Neural progenitor cell (in vitro differentiated cells): ENCODE measurements around the gene FAM83E. TPM values are rescaled to one million over a fixed set of nuclear protein-coding genes. Genes with fewer than 3 reads are reported as not detected.
A peak's percentile ranks its signal among the peaks of the same experiment; 100 is the strongest.

ENCODE experiments used
- DNase-seq: peaks from one replicate; pipeline ENCODE4 v3.0.0-alpha.2; 2016; ENCODE audit warnings: low spot score
- H2AFZ ChIP-seq: fragments of 200-600 bp; sonication (generic); replicated peaks from 2 replicates; pipeline ENCODE4 v1.6.1; 2016; ENCODE audit warnings: antibody characterized with exemption
- H3F3A ChIP-seq: fragments of 200-600 bp; sonication (generic); 2 replicates; pipeline ENCODE4 v1.6.1; 2016; ENCODE audit warnings: antibody characterized with exemption, low read depth
- H3K27ac ChIP-seq: fragments of 200-600 bp; sonication (generic); 2 replicates; pipeline ENCODE4 v1.5.1; 2016; ENCODE audit warnings: mild to moderate bottlenecking
- H3K27me3 ChIP-seq: fragments of 200-600 bp; sonication (generic); 2 replicates; pipeline ENCODE4 v1.6.1; 2016; ENCODE audit warnings: mild to moderate bottlenecking, moderate library complexity
- H3K36me3 ChIP-seq: fragments of 200-600 bp; sonication (generic); 2 replicates; pipeline ENCODE4 v1.5.1; 2016
- H3K4me1 ChIP-seq: fragments of 200-600 bp; sonication (generic); 2 replicates; pipeline ENCODE4 v1.6.1; 2016; ENCODE audit warnings: mixed run types
- H3K4me2 ChIP-seq: fragments of 200-600 bp; sonication (generic); 2 replicates; pipeline ENCODE4 v1.6.1; 2016
- H3K4me3 ChIP-seq: fragments of 200-600 bp; sonication (generic); 2 replicates; pipeline ENCODE4 v1.5.1; 2016
- H3K79me2 ChIP-seq: fragments of 200-600 bp; sonication (generic); 2 replicates; pipeline ENCODE4 v1.6.1; 2016; ENCODE audit warnings: low read depth
- H3K9ac ChIP-seq: fragments of 200-600 bp; sonication (generic); 2 replicates; pipeline ENCODE4 v1.6.1; 2016
- H3K9me3 ChIP-seq: fragments of 200-600 bp; sonication (generic); 2 replicates; pipeline ENCODE4 v1.5.1; 2016; ENCODE audit warnings: low read depth
- H4K20me1 ChIP-seq: fragments of 200-600 bp; sonication (generic); 2 replicates; pipeline ENCODE4 v1.6.1; 2016; ENCODE audit warnings: low read depth
- H3K27ac Mint-ChIP-seq: 3 replicates; pipeline ENCODE4 v1.8.0; 2021; ENCODE audit warnings: mixed read lengths
- H3K27me3 Mint-ChIP-seq: 2 replicates; pipeline ENCODE4 v1.8.0; 2022; ENCODE audit warnings: low read depth, mild to moderate bottlenecking, inconsistent platforms, moderate library complexity, mixed read lengths; ENCODE audit not compliant: insufficient read depth
- H3K36me3 Mint-ChIP-seq: 3 replicates; pipeline ENCODE4 v1.8.0; 2021; ENCODE audit warnings: mixed read lengths
- H3K4me1 Mint-ChIP-seq: 3 replicates; pipeline ENCODE4 v1.8.0; 2021; ENCODE audit warnings: mixed read lengths
- H3K4me3 Mint-ChIP-seq: 3 replicates; pipeline ENCODE4 v1.8.0; 2021; ENCODE audit warnings: mild to moderate bottlenecking, moderate library complexity, mixed read lengths
- H3K9me3 Mint-ChIP-seq: 3 replicates; pipeline ENCODE4 v1.8.0; 2020; ENCODE audit warnings: mixed read lengths
- EZH2 ChIP-seq: fragments of 200-600 bp; sonication (generic); IDR thresholded peaks from 2 replicates; pipeline ENCODE4 v1.6.1; 2017; ENCODE audit warnings: antibody characterized with exemption, mild to moderate bottlenecking, moderate library complexity
- EZH2phosphoT487 ChIP-seq: fragments of 200-600 bp; sonication (generic); IDR thresholded peaks from 2 replicates; pipeline ENCODE4 v1.6.1; 2017; ENCODE audit warnings: antibody characterized with exemption
- total RNA-seq: library from RNA; depleted of rRNA; stranded (reverse); fragments of >200 nt; gene quantifications from 2 replicates; pipeline ENCODE4 v1.2.3, GENCODE V29; 2015; ENCODE audit warnings: low replicate concordance
- TF ChIP-seq, protein P1 (sequence below): fragments of 200-600 bp; sonication (generic); IDR thresholded peaks from 2 replicates; pipeline ENCODE4 v1.5.1; 2017; ENCODE audit warnings: antibody characterized with exemption, mild to moderate bottlenecking

The FAM83E gene
- total RNA-seq, 1 donor from 2014 or later: 0.06 TPM

DNA sequence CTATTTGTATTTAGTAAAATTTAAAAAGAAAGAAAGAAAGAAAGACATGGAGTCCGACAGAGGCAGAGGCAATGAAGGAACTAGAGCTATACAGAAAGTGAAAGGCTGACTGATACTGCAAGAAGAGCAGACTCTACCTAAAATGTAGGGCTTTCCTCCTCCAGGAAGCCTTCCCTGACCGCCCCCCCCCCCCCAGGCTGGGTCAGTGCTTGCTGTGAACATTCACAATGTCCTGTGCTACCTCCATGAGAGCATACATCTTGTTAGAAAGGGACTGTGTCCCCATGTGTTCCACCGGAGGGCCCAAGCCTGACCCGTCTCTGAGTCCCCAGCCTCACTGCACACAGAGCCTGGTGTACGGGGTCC is 36.8 kb upstream of the FAM83E start:
- H3K4me1 Mint-ChIP-seq: peaks cover 16% of the 10 kb centered on the region
- Histone ChIP-seq H3K79me2 (no peaks in the 10 kb centered on the region), H3K27ac (no peak overlapping the region), H3K36me3 (no peaks in the 10 kb centered on the region), H3K27me3 (no peaks in the 10 kb centered on the region), H3F3A (peaks cover 6% of the 10 kb centered on the region), H3K4me1 (peaks cover under 1% of the 10 kb centered on the region), H3K4me3 (no peak overlapping the region), H4K20me1 (no peaks in the 10 kb centered on the region), H2AFZ (no peak overlapping the region), H3K9ac (no peak overlapping the region), H3K4me2 (no peak overlapping the region), H3K9me3 (no peaks in the 10 kb centered on the region)
- H3K4me3 Mint-ChIP-seq: no peak overlapping the region
- H3K9me3 Mint-ChIP-seq: no peaks in the 10 kb centered on the region
- no peak for TF ChIP-seq EZH2
- TF ChIP-seq, protein P1, sequence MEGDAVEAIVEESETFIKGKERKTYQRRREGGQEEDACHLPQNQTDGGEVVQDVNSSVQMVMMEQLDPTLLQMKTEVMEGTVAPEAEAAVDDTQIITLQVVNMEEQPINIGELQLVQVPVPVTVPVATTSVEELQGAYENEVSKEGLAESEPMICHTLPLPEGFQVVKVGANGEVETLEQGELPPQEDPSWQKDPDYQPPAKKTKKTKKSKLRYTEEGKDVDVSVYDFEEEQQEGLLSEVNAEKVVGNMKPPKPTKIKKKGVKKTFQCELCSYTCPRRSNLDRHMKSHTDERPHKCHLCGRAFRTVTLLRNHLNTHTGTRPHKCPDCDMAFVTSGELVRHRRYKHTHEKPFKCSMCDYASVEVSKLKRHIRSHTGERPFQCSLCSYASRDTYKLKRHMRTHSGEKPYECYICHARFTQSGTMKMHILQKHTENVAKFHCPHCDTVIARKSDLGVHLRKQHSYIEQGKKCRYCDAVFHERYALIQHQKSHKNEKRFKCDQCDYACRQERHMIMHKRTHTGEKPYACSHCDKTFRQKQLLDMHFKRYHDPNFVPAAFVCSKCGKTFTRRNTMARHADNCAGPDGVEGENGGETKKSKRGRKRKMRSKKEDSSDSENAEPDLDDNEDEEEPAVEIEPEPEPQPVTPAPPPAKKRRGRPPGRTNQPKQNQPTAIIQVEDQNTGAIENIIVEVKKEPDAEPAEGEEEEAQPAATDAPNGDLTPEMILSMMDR: no peak
- TF ChIP-seq EZH2phosphoT487: no peak
- no peak for DNase-seq
- H3K27me3 Mint-ChIP-seq: peaks cover 4% of the 10 kb centered on the region
- no peak overlapping the region for H3K27ac Mint-ChIP-seq
- no peaks in the 10 kb centered on the region for H3K36me3 Mint-ChIP-seq

DNA sequence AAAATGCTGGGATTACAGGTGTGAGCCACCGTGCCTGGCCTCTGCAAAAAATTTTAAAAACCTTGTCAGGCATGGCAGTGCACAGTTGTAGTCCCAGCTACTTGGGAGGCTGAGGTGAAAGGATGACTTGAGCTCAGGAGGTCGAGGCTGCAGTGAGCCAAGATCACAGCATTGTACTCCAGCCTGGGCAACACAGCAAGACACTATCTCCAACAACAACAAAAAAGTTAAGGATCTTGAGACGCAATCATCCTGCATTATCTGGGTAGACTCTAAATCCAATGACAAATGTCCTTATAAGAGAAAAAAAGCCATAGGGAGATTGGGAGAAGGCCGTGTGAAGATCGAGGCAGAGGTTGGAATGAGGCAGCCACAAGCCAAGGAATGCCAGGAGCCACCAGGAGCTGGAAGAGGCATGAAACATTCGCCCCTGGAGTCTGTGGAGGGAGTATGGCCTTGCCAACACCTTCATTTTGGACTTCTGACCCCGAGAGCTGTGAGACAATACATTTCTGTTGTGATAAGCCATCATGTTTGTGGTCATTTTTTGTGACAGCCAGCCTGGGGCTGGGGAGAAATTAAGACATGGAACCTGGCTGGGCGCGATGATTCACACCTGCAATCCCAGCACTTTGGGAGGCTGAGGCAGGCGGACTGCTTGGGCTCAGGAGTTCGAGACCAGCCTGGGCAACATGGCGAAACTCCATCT is 36.3 kb upstream of the FAM83E start:
- Mint-ChIP-seq H3K9me3 (no peaks in the 10 kb centered on the region), H3K4me3 (no peak overlapping the region), H3K27ac (no peak overlapping the region)

DNA sequence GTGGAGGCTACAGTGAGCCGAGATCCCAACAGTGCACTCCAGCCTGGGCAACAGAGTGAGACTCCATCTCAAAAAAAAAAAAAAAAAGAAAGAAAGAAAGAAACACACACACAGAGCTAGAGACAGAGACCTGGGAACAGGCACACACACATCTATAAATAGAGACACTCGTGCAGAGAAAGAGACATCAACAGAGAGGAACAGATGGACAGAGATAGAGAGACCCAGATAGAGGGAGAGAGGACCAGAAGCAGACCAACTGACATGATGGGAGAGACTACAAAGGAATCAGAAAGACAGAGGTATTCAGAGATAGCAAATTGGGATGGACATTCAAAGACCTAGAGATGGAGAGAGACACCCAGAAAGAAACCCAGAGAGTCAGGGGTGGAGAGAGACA is 33.3 kb upstream of the FAM83E start:
- no peak overlapping the region for H2AFZ ChIP-seq
- H3K4me1 ChIP-seq: peaks cover 5% of the 10 kb centered on the region
- Mint-ChIP-seq H3K9me3 (no peaks in the 10 kb centered on the region), H3K36me3 (no peaks in the 10 kb centered on the region), H3K27ac (peak overlapping the region; percentile 11), H3K27me3 (peaks cover 2% of the 10 kb centered on the region), H3K4me1 (peaks cover 23% of the 10 kb centered on the region), H3K4me3 (no peak overlapping the region)
- no peak overlapping the region for H3K9ac ChIP-seq
- H3K4me3 ChIP-seq: no peak overlapping the region
- H3F3A ChIP-seq: peaks cover 15% of the 10 kb centered on the region
- no peak overlapping the region for H3K27ac ChIP-seq
- H3K36me3 ChIP-seq: no peaks in the 10 kb centered on the region
- H3K9me3 ChIP-seq: no peaks in the 10 kb centered on the region
- H3K27me3 ChIP-seq: no peaks in the 10 kb centered on the region
- no peaks in the 10 kb centered on the region for H4K20me1 ChIP-seq
- TF ChIP-seq, protein P1: no peak
- TF ChIP-seq EZH2phosphoT487 (no peak), EZH2 (no peak)
- no peak for DNase-seq
- H3K79me2 ChIP-seq: peaks cover 15% of the 10 kb centered on the region
- no peak overlapping the region for H3K4me2 ChIP-seq

More for the DNA sequence above, 36.3 kb upstream of the FAM83E start:
- DNase-seq: no peak
- no peak overlapping the region for H2AFZ ChIP-seq
- Mint-ChIP-seq H3K4me1 (peaks cover 15% of the 10 kb centered on the region), H3K36me3 (no peaks in the 10 kb centered on the region), H3K27me3 (peaks cover 4% of the 10 kb centered on the region)
- H3K9me3 ChIP-seq: no peaks in the 10 kb centered on the region
- no peaks in the 10 kb centered on the region for H3K36me3 ChIP-seq
- no peak overlapping the region for H3K4me2 ChIP-seq
- H3K4me1 ChIP-seq: no peaks in the 10 kb centered on the region
- H3K27me3 ChIP-seq: no peaks in the 10 kb centered on the region
- H3K9ac ChIP-seq: no peak overlapping the region
- H3K79me2 ChIP-seq: no peaks in the 10 kb centered on the region
- H4K20me1 ChIP-seq: no peaks in the 10 kb centered on the region
- no peak overlapping the region for H3K4me3 ChIP-seq
- H3F3A ChIP-seq: peaks cover 4% of the 10 kb centered on the region
- TF ChIP-seq EZH2 (no peak), EZH2phosphoT487 (no peak)
- TF ChIP-seq, protein P1: no peak
- H3K27ac ChIP-seq: no peak overlapping the region
